HG02884 (cell line): Measurements from ENCODE around the gene SLX4IP.

Source experiments
- ATAC-seq: cut with Tn5 transposase; IDR thresholded peaks from one replicate; pipeline ENCODE4 v1.9.1; 2021; ENCODE audit warnings: mild to moderate bottlenecking, moderate library complexity; ENCODE audit not compliant: unreplicated experiment

The SLX4IP gene

DNA sequence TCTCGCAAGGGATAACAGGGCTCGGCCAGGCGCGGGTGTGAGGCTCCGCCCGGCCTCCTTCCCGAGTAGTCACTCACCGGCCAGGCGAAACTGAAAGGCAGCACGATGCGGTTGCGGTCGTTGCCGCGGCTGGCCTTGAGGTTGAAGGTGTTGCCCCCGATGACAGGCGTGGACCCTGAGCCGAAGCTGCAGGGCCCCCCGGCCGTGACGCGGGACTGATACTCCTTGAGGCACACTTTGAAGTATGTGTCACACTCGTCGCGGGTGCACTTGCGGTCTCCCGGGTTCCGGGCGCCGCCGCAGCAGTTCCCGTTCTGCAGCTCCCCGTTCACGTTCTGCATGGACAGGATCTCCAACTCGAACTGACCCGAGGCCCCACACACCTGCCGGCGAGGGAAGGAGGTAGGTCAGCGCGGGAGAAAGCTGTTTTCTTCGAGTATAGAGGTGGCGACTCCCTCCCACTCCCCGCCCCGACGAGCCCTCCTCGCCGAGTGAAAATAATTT lies 237.6 kb downstream of the SLX4IP start:
- no peak for ATAC-seq

GRCh38 chr20:10673176-10673841 lies 238.2 kb downstream of the SLX4IP start:
- no peak for ATAC-seq

- ATAC-seq: peak; percentile 43
These were observed 239.0 kb downstream of the SLX4IP start, which contains the start of gene JAG1 for GRCh38 chr20:10673842-10674683. Gene JAG1, minus strand, starts transcription at chr20:10673999. Its CDS starts 469 bp downstream, at chr20:10673530.

- peak; percentile 32 for ATAC-seq
These were observed 239.8 kb downstream of the SLX4IP start for GRCh38 chr20:10674684-10675449.

- no peak for ATAC-seq
These were observed 240.3 kb downstream of the SLX4IP start for GRCh38 chr20:10675450-10675848.

DNA sequence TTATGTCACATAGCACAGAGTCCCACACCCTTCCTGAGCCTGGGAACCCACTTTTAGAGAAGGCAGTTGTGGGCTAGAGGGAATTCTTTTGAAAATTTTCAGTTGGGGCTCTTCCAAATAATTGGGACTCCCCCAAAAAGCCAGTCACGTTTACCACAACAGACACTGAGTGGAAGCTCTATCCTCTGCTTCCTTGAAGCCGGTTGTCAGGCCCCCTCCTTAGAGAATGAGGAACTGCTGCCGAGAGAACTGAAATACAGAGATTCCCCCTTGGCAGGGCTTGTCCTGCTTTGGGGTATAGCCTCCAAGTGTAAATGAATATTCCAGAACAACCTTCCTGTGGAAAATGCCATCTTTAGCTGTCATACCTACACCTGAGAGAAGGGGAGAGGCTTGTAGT lies 241.4 kb downstream of the SLX4IP start:
- ATAC-seq: no peak
